ENCODE data around the gene CATSPERB. TPM values are rescaled to one million over a fixed set of nuclear protein-coding genes. Genes with fewer than 3 reads are reported as not detected.

The CATSPERB gene
- total and polyA plus RNA-seq, 2 donors (not counting 1 experiment from before 2014, with no cell fraction given) = not detected

DNA sequence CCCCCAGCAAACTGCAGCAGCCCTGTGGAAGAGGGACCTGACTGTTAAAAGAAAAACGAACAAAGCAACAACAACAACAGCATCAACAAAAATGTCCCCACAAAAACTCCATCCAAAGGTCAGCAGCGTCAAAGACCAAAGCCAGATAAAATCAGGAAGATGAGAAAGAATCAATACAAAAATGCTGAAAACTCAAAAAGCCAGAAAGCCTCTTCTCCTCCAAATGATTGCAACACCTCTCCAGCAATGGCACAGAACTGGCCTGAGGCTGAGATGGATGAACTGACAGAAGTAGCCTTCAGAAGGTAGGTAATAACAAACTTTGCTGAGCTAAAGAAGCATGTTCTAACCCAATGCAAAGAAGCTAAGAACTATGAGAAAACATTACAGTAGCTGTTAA is 176.4 kb downstream of the CATSPERB start:
- Histone ChIP-seq H3K4me3 (replicated peaks in 1 of 4; ENCODE audit: control extremely low read depth in 1 of 4, insufficient read depth in 1 of 4, low read depth in 3 of 4, low read length in 4 of 4) (no peak overlapping the region), H3K27me3 (ENCODE audit: control insufficient read depth, insufficient read depth, low read length) (no peaks in the 10 kb centered on the region), H2AFZ (ENCODE audit: low read length) (no peak overlapping the region), H3K4me1 (ENCODE audit: control insufficient read depth, extremely low read depth, insufficient read depth, low read length) (no peaks in the 10 kb centered on the region), H3K9ac (ENCODE audit: insufficient read depth, low read length) (no peak overlapping the region), H4K20me1 (ENCODE audit: control insufficient read depth, extremely low read depth, insufficient read depth, low read length) (no peaks in the 10 kb centered on the region), H3K27ac (ENCODE audit: insufficient read depth, low read length) (no peak overlapping the region), H3K9me3 (ENCODE audit: control insufficient read depth, insufficient read depth, low read depth, low read length) (no peaks in the 10 kb centered on the region), H3K4me2 (ENCODE audit: extremely low read depth, insufficient read depth, low read length) (no peak overlapping the region), H3K79me2 (ENCODE audit: control insufficient read depth, insufficient read depth, low read length) (no peaks in the 10 kb centered on the region), H3K36me3 (ENCODE audit: control insufficient read depth, insufficient read depth, low read length) (no peaks in the 10 kb centered on the region)
- DNase-seq (ENCODE audit: low read depth in 2 of 2) = no peak
- no peak for TF ChIP-seq EZH2 (IDR thresholded peaks at IDR 0.05; ENCODE audit: low read length, missing control alignments)

DNA sequence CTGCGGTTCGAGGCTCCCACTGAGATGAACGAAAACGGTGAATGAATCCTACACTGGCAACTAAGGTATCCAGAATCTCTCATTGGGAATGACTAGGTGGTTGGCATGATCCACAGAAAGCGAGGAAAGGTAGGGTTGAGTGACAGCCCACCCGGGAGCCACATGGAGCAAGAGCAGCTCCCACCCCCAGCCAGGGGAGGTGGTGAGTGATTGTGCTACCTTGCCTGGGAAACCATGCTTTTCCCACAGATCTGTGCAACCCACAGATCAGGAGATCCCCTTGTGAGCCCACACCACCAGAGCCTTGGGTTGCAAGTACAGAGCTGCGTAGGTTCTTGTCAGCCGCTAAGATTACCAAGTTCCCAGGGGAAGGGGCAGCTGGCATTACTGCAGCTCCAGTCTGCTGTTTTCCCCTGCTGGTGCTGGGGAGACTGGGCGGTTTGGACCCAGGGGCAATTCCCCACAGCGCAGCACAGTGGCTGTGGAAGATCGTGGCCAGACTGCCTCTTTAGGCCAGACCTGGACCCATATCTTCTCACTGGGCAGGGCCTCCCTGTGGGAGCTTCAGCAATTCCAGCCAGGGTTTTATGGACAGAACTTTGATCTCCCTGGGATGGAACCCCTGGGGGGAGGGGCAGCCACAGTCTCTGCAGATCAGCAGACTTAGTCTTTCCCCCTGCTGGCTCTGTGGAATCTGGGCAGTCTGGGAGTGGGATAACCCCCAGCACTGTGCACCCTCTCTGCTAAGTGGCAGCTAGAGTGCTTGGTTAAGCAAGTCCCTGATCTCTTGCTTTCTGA is 177.2 kb downstream of the CATSPERB start:
- no peak overlapping the region for H3K4me3 ChIP-seq (replicated peaks in 1 of 4; ENCODE audit: control extremely low read depth in 1 of 4, insufficient read depth in 1 of 4, low read depth in 3 of 4, low read length in 4 of 4)
- H3K27ac ChIP-seq (ENCODE audit: insufficient read depth, low read length) = no peak overlapping the region
- DNase-seq (ENCODE audit: low read depth in 2 of 2) = no peak
- no peaks in the 10 kb centered on the region for H4K20me1 ChIP-seq (ENCODE audit: control insufficient read depth, extremely low read depth, insufficient read depth, low read length)
- H3K4me1 ChIP-seq (ENCODE audit: control insufficient read depth, extremely low read depth, insufficient read depth, low read length) = no peaks in the 10 kb centered on the region
- H3K9ac ChIP-seq (ENCODE audit: insufficient read depth, low read length) = no peak overlapping the region
- TF ChIP-seq, protein P1, sequence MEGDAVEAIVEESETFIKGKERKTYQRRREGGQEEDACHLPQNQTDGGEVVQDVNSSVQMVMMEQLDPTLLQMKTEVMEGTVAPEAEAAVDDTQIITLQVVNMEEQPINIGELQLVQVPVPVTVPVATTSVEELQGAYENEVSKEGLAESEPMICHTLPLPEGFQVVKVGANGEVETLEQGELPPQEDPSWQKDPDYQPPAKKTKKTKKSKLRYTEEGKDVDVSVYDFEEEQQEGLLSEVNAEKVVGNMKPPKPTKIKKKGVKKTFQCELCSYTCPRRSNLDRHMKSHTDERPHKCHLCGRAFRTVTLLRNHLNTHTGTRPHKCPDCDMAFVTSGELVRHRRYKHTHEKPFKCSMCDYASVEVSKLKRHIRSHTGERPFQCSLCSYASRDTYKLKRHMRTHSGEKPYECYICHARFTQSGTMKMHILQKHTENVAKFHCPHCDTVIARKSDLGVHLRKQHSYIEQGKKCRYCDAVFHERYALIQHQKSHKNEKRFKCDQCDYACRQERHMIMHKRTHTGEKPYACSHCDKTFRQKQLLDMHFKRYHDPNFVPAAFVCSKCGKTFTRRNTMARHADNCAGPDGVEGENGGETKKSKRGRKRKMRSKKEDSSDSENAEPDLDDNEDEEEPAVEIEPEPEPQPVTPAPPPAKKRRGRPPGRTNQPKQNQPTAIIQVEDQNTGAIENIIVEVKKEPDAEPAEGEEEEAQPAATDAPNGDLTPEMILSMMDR (conservative IDR thresholded peaks at IDR 0.05 in 1 of 2, IDR thresholded peaks at IDR 0.05 in 1 of 2; ENCODE audit: low read depth in 1 of 2, low read length in 2 of 2) = no peak
- no peak for TF ChIP-seq EZH2 (IDR thresholded peaks at IDR 0.05; ENCODE audit: low read length, missing control alignments)
- no peaks in the 10 kb centered on the region for H3K36me3 ChIP-seq (ENCODE audit: control insufficient read depth, insufficient read depth, low read length)
- H3K79me2 ChIP-seq (ENCODE audit: control insufficient read depth, insufficient read depth, low read length) = no peaks in the 10 kb centered on the region
- no peaks in the 10 kb centered on the region for H3K9me3 ChIP-seq (ENCODE audit: control insufficient read depth, insufficient read depth, low read depth, low read length)
- H3K4me2 ChIP-seq (ENCODE audit: extremely low read depth, insufficient read depth, low read length) = no peak overlapping the region
- H3K27me3 ChIP-seq (ENCODE audit: control insufficient read depth, insufficient read depth, low read length) = no peaks in the 10 kb centered on the region
- H2AFZ ChIP-seq (ENCODE audit: low read length) = no peak overlapping the region

DNA sequence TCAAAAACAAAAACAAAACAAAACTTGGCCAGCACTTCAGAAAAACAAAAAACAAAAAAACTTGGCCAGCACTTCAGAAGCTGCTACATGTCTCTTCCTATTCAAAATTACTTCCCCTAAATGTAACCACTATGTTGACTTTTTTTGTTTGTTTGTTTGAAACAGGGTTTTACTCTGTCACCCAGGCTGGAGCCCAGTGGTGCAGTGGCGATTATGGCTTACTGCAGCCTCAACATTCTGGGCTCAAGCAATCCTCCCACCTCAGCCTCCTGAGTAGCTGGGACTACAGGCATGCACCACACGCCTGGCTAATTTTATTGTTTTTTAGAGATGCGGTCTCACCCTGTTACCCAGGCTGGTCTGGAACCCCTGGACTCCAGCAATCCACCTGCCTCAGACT is 183.8 kb downstream of the CATSPERB start:
- no peaks in the 10 kb centered on the region for H3K27me3 ChIP-seq (ENCODE audit: control insufficient read depth, insufficient read depth, low read length)
- H3K9ac ChIP-seq (ENCODE audit: insufficient read depth, low read length) = no peak overlapping the region
- H3K4me3 ChIP-seq (replicated peaks in 1 of 4; ENCODE audit: control extremely low read depth in 1 of 4, insufficient read depth in 1 of 4, low read depth in 3 of 4, low read length in 4 of 4) = no peak overlapping the region
- TF ChIP-seq, protein P1 (conservative IDR thresholded peaks at IDR 0.05 in 1 of 2, IDR thresholded peaks at IDR 0.05 in 1 of 2; ENCODE audit: low read depth in 1 of 2, low read length in 2 of 2) = no peak
- no peak for TF ChIP-seq EZH2 (IDR thresholded peaks at IDR 0.05; ENCODE audit: low read length, missing control alignments)
- no peaks in the 10 kb centered on the region for H4K20me1 ChIP-seq (ENCODE audit: control insufficient read depth, extremely low read depth, insufficient read depth, low read length)
- H3K9me3 ChIP-seq (ENCODE audit: control insufficient read depth, insufficient read depth, low read depth, low read length) = no peaks in the 10 kb centered on the region
- H3K36me3 ChIP-seq (ENCODE audit: control insufficient read depth, insufficient read depth, low read length) = no peaks in the 10 kb centered on the region
- no peak overlapping the region for H3K4me2 ChIP-seq (ENCODE audit: extremely low read depth, insufficient read depth, low read length)
- no peaks in the 10 kb centered on the region for H3K4me1 ChIP-seq (ENCODE audit: control insufficient read depth, extremely low read depth, insufficient read depth, low read length)
- H3K27ac ChIP-seq (ENCODE audit: insufficient read depth, low read length) = no peak overlapping the region
- no peaks in the 10 kb centered on the region for H3K79me2 ChIP-seq (ENCODE audit: control insufficient read depth, insufficient read depth, low read length)
- no peak for DNase-seq (ENCODE audit: low read depth in 2 of 2)
- H2AFZ ChIP-seq (ENCODE audit: low read length) = no peak overlapping the region
